Measurements from ENCODE around the gene SLC38A9. TPM values are rescaled to one million over a fixed set of nuclear protein-coding genes. Genes with fewer than 3 reads are reported as not detected.

Gene SLC38A9
- total and polyA plus RNA-seq, 7 experiments from 2014 or later, result 12.2 to 32.6 (median 22.2) TPM

GRCh38 chr5:55749387-55749786 is 37.3 kb upstream of the SLC38A9 start:
- ChIA-PET CTCF (no interaction called here), POLR2A (no interaction called here)
- Histone ChIP-seq H3K27ac (ENCODE audit: low read depth, low read length) (no peak overlapping the region), H3K27me3 (ENCODE audit: control insufficient read depth in 2 of 2, insufficient read depth in 2 of 2, low read length in 2 of 2) (no peaks in the 10 kb centered on the region), H3K4me3 (ENCODE audit: low read length) (no peak overlapping the region), H3K4me1 (ENCODE audit: control insufficient read depth in 2 of 2, insufficient read depth in 2 of 2, low read length in 2 of 2) (no peaks in the 10 kb centered on the region), H3K9me3 (ENCODE audit: control insufficient read depth in 2 of 3, low read length in 3 of 3) (no peaks in the 10 kb centered on the region), H3K36me3 (ENCODE audit: control insufficient read depth in 2 of 3, insufficient read depth in 3 of 3, low read length in 3 of 3) (no peaks in the 10 kb centered on the region)
- Mint-ChIP-seq H3K9me3 (peaks cover 0 to 2% (median 0%) of the 10 kb centered on the region in 11 donors), H3K4me1 (peaks cover 0 to 2% (median 0%) of the 10 kb centered on the region in 7 donors), H3K4me3 (no peak overlapping the region), H3K36me3 (peaks cover 0 to 4% (median 0%) of the 10 kb centered on the region in 5 donors), H3K27me3 (peaks cover 0 to 8% (median 0%) of the 10 kb centered on the region in 5 donors), H3K27ac (no peak overlapping the region)
- no peak for DNase-seq
- no peak for ATAC-seq
- intact Hi-C loops (cut with micrococcal nuclease), result no loop called here

- no peaks in the 10 kb centered on the region for H3K9me3 ChIP-seq (ENCODE audit: control insufficient read depth in 2 of 3, low read length in 3 of 3)
- no peaks in the 10 kb centered on the region for H3K9me3 Mint-ChIP-seq
- H3K4me3 ChIP-seq (ENCODE audit: low read length), result no peak overlapping the region
- ATAC-seq (no peak), DNase-seq (no peak)
- intact Hi-C loops (cut with micrococcal nuclease), result no loop called here
- ChIA-PET CTCF (no interaction called here), POLR2A (no interaction called here)
- peaks cover 0 to 2% (median 0%) of the 10 kb centered on the region in 7 donors for H3K4me1 Mint-ChIP-seq
- H3K27me3 ChIP-seq (ENCODE audit: control insufficient read depth in 2 of 2, insufficient read depth in 2 of 2, low read length in 2 of 2), result no peaks in the 10 kb centered on the region
- H3K27ac ChIP-seq (ENCODE audit: low read depth, low read length), result no peak overlapping the region
- H3K4me3 Mint-ChIP-seq, result no peak overlapping the region
- H3K27me3 Mint-ChIP-seq, result peaks cover 0 to 13% (median 0%) of the 10 kb centered on the region in 5 donors
- no peaks in the 10 kb centered on the region for H3K36me3 ChIP-seq (ENCODE audit: control insufficient read depth in 2 of 3, insufficient read depth in 3 of 3, low read length in 3 of 3)
- no peaks in the 10 kb centered on the region for H3K4me1 ChIP-seq (ENCODE audit: control insufficient read depth in 2 of 2, insufficient read depth in 2 of 2, low read length in 2 of 2)
- H3K36me3 Mint-ChIP-seq, result no peaks in the 10 kb centered on the region
- no peak overlapping the region for H3K27ac Mint-ChIP-seq
These were observed 35.7 kb upstream of the SLC38A9 start for GRCh38 chr5:55747778-55748318.

- ATAC-seq, result no peak
These were observed 30.7 kb upstream of the SLC38A9 start for GRCh38 chr5:55742778-55743177.

GRCh38 chr5:55737793-55738192 is 25.7 kb upstream of the SLC38A9 start, which contains the start of gene DDX4:
DDX4 (plus strand) TSS chr5:55738061; CDS start chr5:55738964, 903 bp downstream.
- H3K36me3 Mint-ChIP-seq, result no peaks in the 10 kb centered on the region
- intact Hi-C loops (cut with micrococcal nuclease), result no loop called here
- H3K4me3 Mint-ChIP-seq, result no peak within 1 kb of the TSS
- no peak within 1 kb of the TSS for H3K27ac ChIP-seq (ENCODE audit: low read depth, low read length)
- H3K4me3 ChIP-seq (ENCODE audit: low read length), result no peak within 1 kb of the TSS
- no peaks in the 10 kb centered on the region for H3K36me3 ChIP-seq (ENCODE audit: control insufficient read depth in 2 of 3, insufficient read depth in 3 of 3, low read length in 3 of 3)
- no peaks in the 10 kb centered on the region for H3K4me1 Mint-ChIP-seq
- no peaks in the 10 kb centered on the region for H3K27me3 ChIP-seq (ENCODE audit: control insufficient read depth in 2 of 2, insufficient read depth in 2 of 2, low read length in 2 of 2)
- no peak for DNase-seq
- POLR2A ChIA-PET, result no interaction called here
- peaks cover 0 to 4% (median 0%) of the 10 kb centered on the region in 11 donors for H3K9me3 Mint-ChIP-seq
- no peaks in the 10 kb centered on the region for H3K4me1 ChIP-seq (ENCODE audit: control insufficient read depth in 2 of 2, insufficient read depth in 2 of 2, low read length in 2 of 2)
- H3K27me3 Mint-ChIP-seq, result peaks cover 0 to 17% (median 0%) of the 10 kb centered on the region in 5 donors
- no peaks in the 10 kb centered on the region for H3K9me3 ChIP-seq (ENCODE audit: control insufficient read depth in 2 of 3, low read length in 3 of 3)
- CTCF ChIA-PET, result no interaction called here
- no peak for ATAC-seq
- no peak within 1 kb of the TSS for H3K27ac Mint-ChIP-seq

More at GRCh38 chr5:55742778-55743177, 30.7 kb upstream of the SLC38A9 start:
- no peak for DNase-seq
- Mint-ChIP-seq H3K4me3 (no peak overlapping the region), H3K9me3 (peaks cover 0 to 4% (median 0%) of the 10 kb centered on the region in 11 donors), H3K27ac (no peak overlapping the region), H3K4me1 (no peaks in the 10 kb centered on the region), H3K27me3 (peaks cover 0 to 22% (median 0%) of the 10 kb centered on the region in 5 donors), H3K36me3 (no peaks in the 10 kb centered on the region)
- CTCF ChIA-PET, result no interaction called here
- no peak overlapping the region for H3K4me3 ChIP-seq (ENCODE audit: low read length)
- POLR2A ChIA-PET, result no interaction called here
- no peaks in the 10 kb centered on the region for H3K9me3 ChIP-seq (ENCODE audit: control insufficient read depth in 2 of 3, low read length in 3 of 3)
- intact Hi-C loops (cut with micrococcal nuclease), result no loop called here
- no peaks in the 10 kb centered on the region for H3K4me1 ChIP-seq (ENCODE audit: control insufficient read depth in 2 of 2, insufficient read depth in 2 of 2, low read length in 2 of 2)
- no peak overlapping the region for H3K27ac ChIP-seq (ENCODE audit: low read depth, low read length)
- no peaks in the 10 kb centered on the region for H3K36me3 ChIP-seq (ENCODE audit: control insufficient read depth in 2 of 3, insufficient read depth in 3 of 3, low read length in 3 of 3)
- no peaks in the 10 kb centered on the region for H3K27me3 ChIP-seq (ENCODE audit: control insufficient read depth in 2 of 2, insufficient read depth in 2 of 2, low read length in 2 of 2)

- Histone ChIP-seq H3K4me3 (ENCODE audit: low read length) (no peak overlapping the region), H3K27ac (ENCODE audit: low read depth, low read length) (no peak overlapping the region), H3K36me3 (ENCODE audit: control insufficient read depth in 2 of 3, insufficient read depth in 3 of 3, low read length in 3 of 3) (no peaks in the 10 kb centered on the region), H3K4me1 (ENCODE audit: control insufficient read depth in 2 of 2, insufficient read depth in 2 of 2, low read length in 2 of 2) (no peaks in the 10 kb centered on the region), H3K27me3 (ENCODE audit: control insufficient read depth in 2 of 2, insufficient read depth in 2 of 2, low read length in 2 of 2) (no peaks in the 10 kb centered on the region), H3K9me3 (ENCODE audit: control insufficient read depth in 2 of 3, low read length in 3 of 3) (no peaks in the 10 kb centered on the region)
- peaks cover 0 to 13% (median 0%) of the 10 kb centered on the region in 5 donors for H3K27me3 Mint-ChIP-seq
- H3K4me3 Mint-ChIP-seq, result no peak overlapping the region
- H3K27ac Mint-ChIP-seq, result no peak overlapping the region
- no peaks in the 10 kb centered on the region for H3K9me3 Mint-ChIP-seq
- H3K36me3 Mint-ChIP-seq, result no peaks in the 10 kb centered on the region
- ChIA-PET CTCF (no interaction called here), POLR2A (no interaction called here)
- intact Hi-C loops (cut with micrococcal nuclease), result no loop called here
- no peak for DNase-seq
- H3K4me1 Mint-ChIP-seq, result no peaks in the 10 kb centered on the region
- no peak for ATAC-seq
These were observed 22.5 kb upstream of the SLC38A9 start for GRCh38 chr5:55734658-55735057.

- no peak overlapping the region for H3K4me3 Mint-ChIP-seq
- no peaks in the 10 kb centered on the region for H3K9me3 Mint-ChIP-seq
- POLR2A ChIA-PET, result no interaction called here
- no peaks in the 10 kb centered on the region for H3K4me1 Mint-ChIP-seq
- Histone ChIP-seq H3K36me3 (ENCODE audit: control insufficient read depth in 2 of 3, insufficient read depth in 3 of 3, low read length in 3 of 3) (no peaks in the 10 kb centered on the region), H3K27me3 (ENCODE audit: control insufficient read depth in 2 of 2, insufficient read depth in 2 of 2, low read length in 2 of 2) (no peaks in the 10 kb centered on the region), H3K27ac (ENCODE audit: low read depth, low read length) (no peak overlapping the region), H3K4me3 (ENCODE audit: low read length) (no peak overlapping the region), H3K4me1 (ENCODE audit: control insufficient read depth in 2 of 2, insufficient read depth in 2 of 2, low read length in 2 of 2) (no peaks in the 10 kb centered on the region), H3K9me3 (ENCODE audit: control insufficient read depth in 2 of 3, low read length in 3 of 3) (no peaks in the 10 kb centered on the region)
- ATAC-seq (no peak), DNase-seq (no peak)
- H3K27me3 Mint-ChIP-seq, result peaks cover 0 to 9% (median 0%) of the 10 kb centered on the region in 5 donors
- intact Hi-C loops (cut with micrococcal nuclease), result no loop called here
- H3K36me3 Mint-ChIP-seq, result no peaks in the 10 kb centered on the region
- no peak overlapping the region for H3K27ac Mint-ChIP-seq
- CTCF ChIA-PET, result interaction anchor here (0.5 kb wide), 1 partner anchor 237 kb away, joined by 3 read pairs; no protein-coding TSS in a partner anchor
These were observed 20.5 kb upstream of the SLC38A9 start for GRCh38 chr5:55732585-55732984.

- POLR2A ChIA-PET, result no interaction called here
- no peak for ATAC-seq
These were observed 19.7 kb upstream of the SLC38A9 start for GRCh38 chr5:55731848-55732247.

More at GRCh38 chr5:55731848-55732247, 19.7 kb upstream of the SLC38A9 start:
- Mint-ChIP-seq H3K4me1 (no peaks in the 10 kb centered on the region), H3K27me3 (peaks cover 0 to 9% (median 0%) of the 10 kb centered on the region in 5 donors), H3K4me3 (no peak overlapping the region), H3K9me3 (no peaks in the 10 kb centered on the region), H3K36me3 (no peaks in the 10 kb centered on the region), H3K27ac (no peak overlapping the region)
- Histone ChIP-seq H3K27me3 (ENCODE audit: control insufficient read depth in 2 of 2, insufficient read depth in 2 of 2, low read length in 2 of 2) (no peaks in the 10 kb centered on the region), H3K27ac (ENCODE audit: low read depth, low read length) (no peak overlapping the region), H3K4me1 (ENCODE audit: control insufficient read depth in 2 of 2, insufficient read depth in 2 of 2, low read length in 2 of 2) (no peaks in the 10 kb centered on the region), H3K4me3 (ENCODE audit: low read length) (no peak overlapping the region), H3K36me3 (ENCODE audit: control insufficient read depth in 2 of 3, insufficient read depth in 3 of 3, low read length in 3 of 3) (no peaks in the 10 kb centered on the region), H3K9me3 (ENCODE audit: control insufficient read depth in 2 of 3, low read length in 3 of 3) (no peaks in the 10 kb centered on the region)
- intact Hi-C loops (cut with micrococcal nuclease), result no loop called here
- CTCF ChIA-PET, result no interaction called here
- DNase-seq, result no peak

All from naive thymus-derived CD4-positive, alpha-beta T cell (primary cell).